Aortic smooth muscle cell (primary cell): ENCODE results near the gene BUB3. TPM values are rescaled to one million over a fixed set of nuclear protein-coding genes. Genes with fewer than 3 reads are reported as not detected.

Source experiments
- total RNA-seq: library from RNA; depleted of rRNA; stranded (reverse); fragments of >200 nt; gene quantifications from 2 replicates; pipeline ENCODE4 v1.2.3, GENCODE V29; 2014

BUB3 gene, protein sequence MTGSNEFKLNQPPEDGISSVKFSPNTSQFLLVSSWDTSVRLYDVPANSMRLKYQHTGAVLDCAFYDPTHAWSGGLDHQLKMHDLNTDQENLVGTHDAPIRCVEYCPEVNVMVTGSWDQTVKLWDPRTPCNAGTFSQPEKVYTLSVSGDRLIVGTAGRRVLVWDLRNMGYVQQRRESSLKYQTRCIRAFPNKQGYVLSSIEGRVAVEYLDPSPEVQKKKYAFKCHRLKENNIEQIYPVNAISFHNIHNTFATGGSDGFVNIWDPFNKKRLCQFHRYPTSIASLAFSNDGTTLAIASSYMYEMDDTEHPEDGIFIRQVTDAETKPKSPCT
- total RNA-seq: 226 and 246 TPM in 2 replicates

DNA sequence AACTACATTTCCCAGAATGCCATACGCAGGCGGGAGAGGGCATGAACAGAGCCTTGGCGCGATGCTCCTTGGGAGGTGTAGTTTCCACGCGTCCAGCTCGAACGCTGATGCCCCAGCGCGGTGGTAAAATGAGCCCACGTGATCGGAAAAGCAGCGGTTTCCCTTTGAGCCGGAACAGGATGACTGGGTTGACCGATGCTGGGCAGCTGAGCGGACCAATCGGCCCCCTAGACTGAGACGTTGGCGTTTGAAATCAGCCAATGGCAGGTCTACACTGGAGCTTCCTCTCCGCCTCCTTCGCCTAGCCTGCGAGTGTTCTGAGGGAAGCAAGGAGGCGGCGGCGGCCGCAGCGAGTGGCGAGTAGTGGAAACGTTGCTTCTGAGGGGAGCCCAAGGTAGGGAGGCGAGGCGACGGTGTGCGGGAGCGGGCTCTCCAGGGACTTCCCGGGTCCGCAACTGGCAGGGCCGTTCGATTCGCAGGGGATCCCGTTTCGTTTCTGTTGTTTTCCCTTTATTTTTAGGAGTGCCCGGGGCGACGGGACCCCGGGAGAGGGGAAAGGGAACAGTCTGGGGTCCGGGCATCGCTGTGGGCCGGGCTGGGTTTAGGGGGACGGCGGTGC lies at the start of gene BUB3:
BUB3 (plus strand) TSS at position 311 of the 619 bp plus-strand sequence. CDS start 516 bp downstream, outside the sequence.

DNA sequence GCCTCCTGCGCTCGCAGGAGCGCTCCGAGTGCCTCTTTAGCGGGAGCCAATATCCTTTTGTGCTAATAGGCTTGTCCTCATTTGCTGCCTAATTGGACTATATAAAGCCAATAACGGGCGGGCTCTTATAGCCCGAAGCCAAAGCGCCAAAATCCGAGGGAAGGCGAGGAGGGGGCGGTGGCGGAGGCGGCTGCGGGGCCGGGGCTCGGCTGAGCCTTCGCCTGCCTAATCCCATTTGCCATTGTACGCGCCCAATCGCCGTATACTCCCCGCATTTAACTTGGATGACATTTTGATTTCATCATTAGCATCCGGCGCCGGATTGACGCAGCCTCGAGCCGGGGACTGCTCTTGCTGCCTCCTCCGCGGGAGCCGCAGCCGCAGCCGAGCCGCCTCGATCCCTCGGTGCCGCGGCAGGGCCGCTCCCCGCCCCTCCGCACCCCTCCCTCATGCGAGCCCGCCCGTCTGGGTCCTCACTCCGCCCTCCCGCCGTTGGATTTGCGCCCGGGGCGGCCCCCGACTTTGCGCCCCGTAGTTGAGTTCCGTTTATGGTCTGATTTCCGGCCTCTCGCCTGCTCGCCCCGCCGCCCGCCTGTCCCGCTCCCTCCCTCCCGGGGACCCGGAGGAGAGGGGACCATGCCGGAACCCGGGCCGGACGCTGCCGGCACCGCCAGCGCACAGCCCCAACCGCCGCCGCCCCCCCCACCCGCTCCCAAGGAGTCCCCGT lies 18.6 kb upstream of the BUB3 start, which contains the start of gene HMX3:
HMX3 (plus strand) TSS at position 556 of the 727 bp plus-strand sequence; CDS start at position 637, 81 bp downstream.

DNA sequence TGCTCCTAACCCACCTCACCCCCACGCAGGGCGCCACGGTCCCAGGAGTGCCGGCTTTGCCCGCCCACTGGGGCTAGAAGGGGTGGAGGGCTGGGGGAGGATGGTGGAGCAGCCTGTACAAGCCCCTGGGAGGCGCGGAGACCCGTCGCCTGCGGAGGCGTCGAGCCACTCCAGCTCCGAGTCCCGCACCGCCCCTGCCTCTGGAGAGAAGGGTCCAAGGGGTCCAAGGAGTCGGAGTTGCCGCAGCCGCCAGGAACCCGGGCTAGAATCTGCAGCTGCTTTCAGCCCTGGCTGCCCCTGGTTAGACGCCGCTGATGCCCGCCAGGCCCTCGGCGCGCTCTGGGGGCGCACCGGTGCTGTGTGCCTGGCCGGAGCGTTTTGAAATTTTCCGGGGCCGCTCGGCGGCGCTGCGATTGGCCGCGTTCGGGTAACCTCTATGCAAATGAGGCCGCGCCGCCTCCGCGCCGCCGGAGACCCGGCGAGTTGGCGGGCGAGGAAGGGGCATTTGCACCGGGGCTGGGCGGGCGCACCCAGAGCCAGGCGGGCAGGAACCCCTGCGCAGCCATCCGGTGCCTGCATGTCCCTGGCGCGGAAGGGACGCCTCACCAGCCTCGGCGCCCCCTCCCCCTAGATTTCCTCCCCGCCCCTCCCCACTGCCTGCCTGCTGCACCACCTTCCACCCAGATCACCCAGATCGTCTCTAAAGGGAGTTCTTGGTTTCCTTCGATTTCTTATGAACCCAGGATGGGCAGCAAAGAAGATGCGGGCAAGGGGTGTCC lies 6.4 kb upstream of the BUB3 start, which contains the start of gene HMX2:
HMX2 (plus strand) TSS at position 502 of the 779 bp plus-strand sequence; CDS start at position 745, 243 bp downstream.

Other genes starting within 250 kb of the BUB3 start
- not detected in 2 replicates for gene FAM24A, start 243.8 kb upstream of the BUB3 start, total RNA-seq
- gene C10orf88, start 200.2 kb upstream of the BUB3 start, total RNA-seq: 10.6 and 12.5 TPM in 2 replicates
- 4.1 and 4.5 TPM in 2 replicates for gene PSTK, start 174.0 kb upstream of the BUB3 start, total RNA-seq
- 1.5 and 2.9 TPM in 2 replicates for gene IKZF5, start 145.6 kb upstream of the BUB3 start, total RNA-seq
- gene ACADSB, start 145.4 kb upstream of the BUB3 start, total RNA-seq: 6.3 and 6.9 TPM in 2 replicates
- gene HMX3, start 18.4 kb upstream of the BUB3 start, total RNA-seq: not detected in 2 replicates
- gene HMX2, start 6.3 kb upstream of the BUB3 start, total RNA-seq: not detected in 2 replicates